H9 (cell line): ENCODE results near the gene AMOTL1. TPM values are rescaled to one million over a fixed set of nuclear protein-coding genes. Genes with fewer than 3 reads are reported as not detected.
A peak's percentile ranks its signal among the peaks of the same experiment; 100 is the strongest.

Experiments used
- DNase-seq: peaks from one replicate; pipeline ENCODE4 v3.0.0-alpha.2; 2017
- H2AFZ ChIP-seq: one replicate; pipeline ENCODE4 v1.6.1; 2013; ENCODE audit warnings: mild to moderate bottlenecking, low read length, control low read depth, moderate library complexity
- H2AK5ac ChIP-seq: 2 replicates; pipeline ENCODE4 v1.6.1; 2013; ENCODE audit warnings: low read length, control low read depth, mixed read lengths; ENCODE audit not compliant: insufficient read length
- H2BK120ac ChIP-seq: one replicate; pipeline ENCODE4 v1.6.1; 2013; ENCODE audit warnings: low read depth, mild to moderate bottlenecking, low read length, control low read depth, inconsistent platforms; ENCODE audit not compliant: poor library complexity, severe bottlenecking
- H2BK12ac ChIP-seq: 2 replicates; pipeline ENCODE4 v1.6.1; 2013; ENCODE audit warnings: low read length, control low read depth, mixed read lengths, low read depth; ENCODE audit not compliant: insufficient read length
- H2BK15ac ChIP-seq: 2 replicates; pipeline ENCODE4 v1.6.1; 2013; ENCODE audit warnings: low read depth, low read length, control low read depth
- H2BK20ac ChIP-seq: one replicate; pipeline ENCODE4 v1.6.1; 2013; ENCODE audit warnings: low read depth, mild to moderate bottlenecking, low read length, control low read depth, inconsistent platforms; ENCODE audit not compliant: poor library complexity, severe bottlenecking
- H2BK5ac ChIP-seq: 2 replicates; pipeline ENCODE4 v1.6.1; 2013; ENCODE audit warnings: low read length, control low read depth, mixed read lengths; ENCODE audit not compliant: insufficient read length
- H3K14ac ChIP-seq: 2 replicates; pipeline ENCODE4 v1.6.1; 2013; ENCODE audit warnings: low read length, control low read depth; ENCODE audit not compliant: insufficient read depth
- H3K18ac ChIP-seq: 2 replicates; pipeline ENCODE4 v1.6.1; 2013; ENCODE audit warnings: low read depth, mild to moderate bottlenecking, mixed read lengths, low read length, control low read depth; ENCODE audit not compliant: insufficient read length
- H3K23ac ChIP-seq: 2 replicates; pipeline ENCODE4 v1.6.1; 2013; ENCODE audit warnings: low read length, control low read depth, mixed read lengths, low read depth; ENCODE audit not compliant: insufficient read length
- H3K23me2 ChIP-seq: 2 replicates; pipeline ENCODE4 v1.6.1; 2013; ENCODE audit warnings: low read depth, mild to moderate bottlenecking, mixed read lengths, low read length, control low read depth; ENCODE audit not compliant: insufficient read length, poor library complexity, severe bottlenecking
- H3K27ac ChIP-seq: 2 replicates; pipeline ENCODE4 v1.5.1; 2013; ENCODE audit warnings: low read length, control low read depth, mixed read lengths, low read depth; ENCODE audit not compliant: insufficient read length
- H3K27me3 ChIP-seq: 2 replicates; pipeline ENCODE4 v1.6.1; 2013; ENCODE audit warnings: low read length, control low read depth, inconsistent platforms; ENCODE audit not compliant: insufficient read depth
- H3K4ac ChIP-seq: 2 replicates; pipeline ENCODE4 v1.6.1; 2013; ENCODE audit warnings: low read depth, mild to moderate bottlenecking, control low read depth, inconsistent platforms, low read length, moderate library complexity
- H3K4me1 ChIP-seq: 2 replicates; pipeline ENCODE4 v1.6.1; 2013; ENCODE audit warnings: low read length, control low read depth, inconsistent platforms; ENCODE audit not compliant: insufficient read depth
- H3K4me2 ChIP-seq: 2 replicates; pipeline ENCODE4 v1.6.1; 2013; ENCODE audit warnings: low read length, control low read depth, mixed read lengths; ENCODE audit not compliant: insufficient read length, insufficient read depth
- H3K56ac ChIP-seq: 2 replicates; pipeline ENCODE4 v1.6.1; 2013; ENCODE audit warnings: low read depth, mild to moderate bottlenecking, mixed read lengths, low read length, control low read depth; ENCODE audit not compliant: insufficient read length
- H3K79me1 ChIP-seq: 2 replicates; pipeline ENCODE4 v1.6.1; 2013; ENCODE audit warnings: low read depth, mild to moderate bottlenecking, moderate library complexity, low read length, control low read depth, inconsistent platforms; ENCODE audit not compliant: insufficient read depth, poor library complexity, severe bottlenecking
- H3K79me2 ChIP-seq: 2 replicates; pipeline ENCODE4 v1.6.1; 2013; ENCODE audit warnings: low read length, control low read depth, inconsistent platforms; ENCODE audit not compliant: insufficient read depth
- H3K9ac ChIP-seq: 2 replicates; pipeline ENCODE4 v1.6.1; 2013; ENCODE audit warnings: low read length, control low read depth, mixed read lengths; ENCODE audit not compliant: insufficient read length; ENCODE audit errors: extremely low read depth
- H3K9me3 ChIP-seq: one replicate; pipeline ENCODE4 v1.6.1; 2013; ENCODE audit warnings: low read depth, low read length, inconsistent platforms; ENCODE audit not compliant: control insufficient read depth
- H3T11ph ChIP-seq: one replicate; pipeline ENCODE4 v1.6.1; 2013; ENCODE audit warnings: mild to moderate bottlenecking, low read length, control low read depth, inconsistent platforms
- H4K20me1 ChIP-seq: one replicate; pipeline ENCODE4 v1.6.1; 2013; ENCODE audit not compliant: control insufficient read depth, insufficient read length, insufficient read depth
- H4K5ac ChIP-seq: 2 replicates; pipeline ENCODE4 v1.6.1; 2013; ENCODE audit warnings: low read depth, mild to moderate bottlenecking, mixed read lengths, low read length, control low read depth; ENCODE audit not compliant: insufficient read length
- H4K8ac ChIP-seq: replicated peaks from 2 replicates; pipeline ENCODE4 v1.6.1; 2013; ENCODE audit warnings: low read length, control low read depth, mixed read lengths, low read depth; ENCODE audit not compliant: insufficient read length
- H4K91ac ChIP-seq: 2 replicates; pipeline ENCODE4 v1.6.1; 2013; ENCODE audit warnings: low read depth, mild to moderate bottlenecking, moderate library complexity, mixed read lengths, low read length, control low read depth; ENCODE audit not compliant: insufficient read length
- H3K27ac Mint-ChIP-seq, 3 experiments: 2 replicates in 2 of 3; 3 replicates in 1 of 3; pipeline ENCODE4 v1.8.0; 2020 to 2021; ENCODE audit warnings: mixed read lengths in 3 of 3, mild to moderate bottlenecking in 1 of 3, moderate library complexity in 1 of 3
- H3K27me3 Mint-ChIP-seq: 2 replicates; pipeline ENCODE4 v1.8.0; 2021; ENCODE audit warnings: low read depth, mild to moderate bottlenecking, moderate library complexity, mixed read lengths
- H3K36me3 Mint-ChIP-seq, 3 experiments: 2 replicates in 2 of 3; 3 replicates in 1 of 3; pipeline ENCODE4 v1.8.0; 2020 to 2021; ENCODE audit warnings: low read depth in 3 of 3, mixed read lengths in 3 of 3; ENCODE audit not compliant: insufficient read depth in 1 of 3
- H3K4me1 Mint-ChIP-seq, 2 experiments: 2 replicates each; pipeline ENCODE4 v1.8.0; 2020; ENCODE audit warnings: mixed read lengths in 2 of 2
- H3K4me3 Mint-ChIP-seq, 2 experiments: 2 replicates in 1 of 2; 3 replicates in 1 of 2; pipeline ENCODE4 v1.8.0; 2020 to 2021; ENCODE audit warnings: mild to moderate bottlenecking in 2 of 2, mixed read lengths in 2 of 2, moderate library complexity in 1 of 2
- H3K9me3 Mint-ChIP-seq, 2 experiments: 2 replicates in 1 of 2; 3 replicates in 1 of 2; pipeline ENCODE4 v1.8.0; 2020; ENCODE audit warnings: mild to moderate bottlenecking in 2 of 2, mixed read lengths in 2 of 2, moderate library complexity in 1 of 2
- CTCF ChIP-seq: fragments of 200-600 bp; sonication (generic); conservative IDR thresholded peaks from 3 replicates; pipeline ENCODE4 v1.8.0; 2021; ENCODE audit warnings: antibody characterized with exemption, mild to moderate bottlenecking
- WGBS: extraction: QIAGEN DNeasy Blood & Tissue Kit; methylation state at CpG from one replicate; pipeline ENCODE4 v1.1.7; 2013; ENCODE audit warnings: missing lambda C conversion rate, low lambda C conversion rate, mixed read lengths; ENCODE audit not compliant: insufficient read length; ENCODE audit errors: extremely low coverage; 5-methylcytosine and 5-hydroxymethylcytosine counted together
- total RNA-seq: library from RNA; stranded (reverse); gene quantifications from 2 replicates; pipeline ENCODE4 v1.2.1, GENCODE V29; 2021

Gene AMOTL1
- total RNA-seq, 1 experiment from 2014 or later = 18.5 TPM

GRCh38 chr11:94873916-94874540 is 105.9 kb downstream of the AMOTL1 start:
- H3K4me2 ChIP-seq = no peak overlapping the region
- no peak overlapping the region for H2BK15ac ChIP-seq
- DNase-seq = no peak
- H2BK5ac ChIP-seq = no peak overlapping the region
- no peak overlapping the region for H3K27ac ChIP-seq
- no CpG with 5 or more reads among the region's 5 CpGs for WGBS
- no peaks in the 10 kb centered on the region for H3K27me3 Mint-ChIP-seq
- no peaks in the 10 kb centered on the region for H3K4me1 ChIP-seq
- H2BK20ac ChIP-seq = no peak overlapping the region
- H3K4me1 Mint-ChIP-seq = peaks cover 11 to 16% of the 10 kb centered on the region in 2 experiments
- no peak overlapping the region for H2BK120ac ChIP-seq
- no peak overlapping the region for H4K5ac ChIP-seq
- no peaks in the 10 kb centered on the region for H3K27me3 ChIP-seq
- H3K56ac ChIP-seq = no peak overlapping the region
- H4K91ac ChIP-seq = no peak overlapping the region
- no peak overlapping the region for H3K18ac ChIP-seq
- H3K27ac Mint-ChIP-seq = peak overlapping the region in 1 of 3 experiments; percentile 29; a peak in 1 of 7 replicates
- no peak overlapping the region for H3K9ac ChIP-seq
- no peaks in the 10 kb centered on the region for H3K9me3 Mint-ChIP-seq
- H3K36me3 Mint-ChIP-seq = peaks cover 22 to 50% (median 44%) of the 10 kb centered on the region in 3 experiments; a peak in 6 of 7 replicates
- no peak overlapping the region for H2AFZ ChIP-seq
- no peak overlapping the region for H2AK5ac ChIP-seq
- H3K23me2 ChIP-seq = no peaks in the 10 kb centered on the region
- no peak overlapping the region for H2BK12ac ChIP-seq
- TF ChIP-seq CTCF = no peak
- no peak overlapping the region for H3K4me3 Mint-ChIP-seq
- no peak overlapping the region for H3K14ac ChIP-seq
- H3K79me2 ChIP-seq = no peaks in the 10 kb centered on the region
- H3K79me1 ChIP-seq = no peaks in the 10 kb centered on the region
- no peak overlapping the region for H3K23ac ChIP-seq
- H4K20me1 ChIP-seq = peaks cover 3% of the 10 kb centered on the region
- no peak overlapping the region for H3T11ph ChIP-seq
- no peak overlapping the region for H3K4ac ChIP-seq
- no peaks in the 10 kb centered on the region for H3K9me3 ChIP-seq
- H4K8ac ChIP-seq = no peak overlapping the region
